ENCODE measurements around the gene NINL.
A peak's percentile ranks its signal among the peaks of the same experiment; 100 is the strongest.
"Not testable (repeated sequence)": the region's sequence is repeated elsewhere in the genome, so short reads cannot be mapped to it uniquely, and the experiment has no call there.

The NINL gene

DNA sequence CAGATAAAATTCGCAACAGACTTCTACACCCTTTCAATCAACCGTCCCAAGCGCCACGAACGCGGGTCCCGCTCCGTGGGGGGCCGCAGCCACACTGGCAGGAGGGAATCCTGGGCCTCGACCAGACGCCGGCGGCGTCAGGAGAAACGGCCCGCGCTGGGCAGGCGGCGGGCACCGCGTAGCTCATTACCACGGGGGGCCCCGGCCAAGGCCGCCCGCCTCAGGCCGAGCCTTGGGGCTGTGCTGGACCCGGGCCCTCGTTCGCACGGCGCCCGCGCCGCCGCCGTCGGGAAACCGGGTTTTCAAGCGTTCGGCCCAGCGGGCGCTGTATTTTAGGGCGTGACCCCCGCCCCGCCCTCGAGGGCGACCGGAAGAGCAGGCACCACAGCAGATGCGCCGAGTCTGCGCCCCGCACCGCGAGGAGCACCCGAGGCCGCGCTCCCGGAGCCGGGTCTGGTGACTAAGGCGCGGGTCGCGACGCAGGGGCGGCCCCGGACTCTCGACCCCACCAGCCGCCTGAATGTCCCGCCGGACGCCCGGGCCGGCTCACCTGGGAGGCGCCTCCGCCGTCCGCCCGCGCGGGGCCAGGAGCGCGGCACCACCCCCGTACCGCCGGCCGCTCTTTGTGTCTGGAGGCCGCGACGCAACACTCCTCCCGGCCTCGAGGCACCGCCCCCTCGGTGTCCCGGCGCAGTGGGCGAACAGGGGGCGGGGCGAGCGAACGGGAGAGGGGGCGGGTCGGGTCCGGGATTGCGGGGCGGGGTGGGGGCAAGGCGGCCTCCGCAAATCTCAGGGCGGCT is at the start of gene NINL:
NINL (minus strand) TSS at position 627 of the 800 bp plus-strand sequence. CDS start 58,944 bp downstream, outside the sequence.
- DNase-seq (ENCODE audit: low spot score), result no peak

DNA sequence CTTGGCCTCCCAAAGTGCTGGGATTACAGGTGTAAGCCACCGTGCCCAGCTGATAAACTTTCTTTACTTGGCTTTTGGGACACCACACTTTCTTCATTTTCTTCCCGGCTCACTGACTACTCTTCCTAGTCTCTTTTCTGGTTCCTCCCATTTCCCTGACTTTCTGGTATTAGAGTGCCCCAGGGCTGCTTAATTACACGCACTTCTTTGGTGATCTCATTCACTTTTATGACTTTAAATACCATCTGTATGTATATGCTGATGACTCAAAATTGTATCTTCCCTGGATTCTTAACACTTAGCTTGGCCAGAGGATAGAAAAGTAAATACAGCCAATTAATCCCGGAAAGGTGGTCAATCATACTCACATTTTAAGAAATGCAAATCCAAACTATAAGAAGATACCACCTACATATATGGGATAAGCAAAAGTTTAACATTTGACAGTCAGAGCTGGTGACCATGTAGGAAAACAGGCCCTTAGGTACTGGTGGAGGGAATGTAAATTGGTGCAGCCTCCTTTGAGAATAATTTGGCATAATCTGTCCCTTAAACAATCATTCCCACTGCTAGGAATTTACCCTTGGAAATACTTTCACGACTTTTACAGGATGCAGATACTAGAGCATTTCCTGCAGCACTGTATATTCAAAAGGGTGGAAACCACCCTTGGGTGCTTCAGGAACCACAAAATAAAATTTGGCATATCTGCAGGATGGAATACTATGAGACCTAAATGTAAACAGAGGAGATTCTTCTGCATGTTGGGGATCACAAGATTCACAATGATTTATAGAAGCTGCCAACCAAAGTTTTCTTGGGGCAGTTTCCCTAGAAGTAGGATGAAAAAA is 47.8 kb upstream of the NINL start:
- DNase-seq (ENCODE audit: low spot score), result peak; percentile 8

DNA sequence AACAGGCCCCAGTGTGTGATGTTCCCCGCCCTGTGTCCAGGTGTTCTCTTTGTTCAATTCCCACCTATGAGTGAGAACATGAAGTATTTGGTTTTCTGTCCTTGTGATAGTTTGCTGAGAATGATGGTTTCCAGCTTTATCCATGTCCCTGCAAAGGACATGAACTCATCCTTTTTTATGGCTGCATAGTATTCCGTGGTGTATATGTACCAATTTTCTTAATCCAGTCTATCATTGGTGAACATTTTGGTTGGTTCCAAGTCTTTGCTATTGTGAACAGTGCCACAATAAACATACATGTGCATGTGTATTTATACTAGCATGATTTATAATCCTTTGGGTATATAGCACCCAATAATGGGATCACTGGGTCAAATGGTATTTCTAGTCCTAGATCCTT is 45.3 kb upstream of the NINL start:
- not testable (repeated sequence) for DNase-seq (ENCODE audit: low spot score)

DNA sequence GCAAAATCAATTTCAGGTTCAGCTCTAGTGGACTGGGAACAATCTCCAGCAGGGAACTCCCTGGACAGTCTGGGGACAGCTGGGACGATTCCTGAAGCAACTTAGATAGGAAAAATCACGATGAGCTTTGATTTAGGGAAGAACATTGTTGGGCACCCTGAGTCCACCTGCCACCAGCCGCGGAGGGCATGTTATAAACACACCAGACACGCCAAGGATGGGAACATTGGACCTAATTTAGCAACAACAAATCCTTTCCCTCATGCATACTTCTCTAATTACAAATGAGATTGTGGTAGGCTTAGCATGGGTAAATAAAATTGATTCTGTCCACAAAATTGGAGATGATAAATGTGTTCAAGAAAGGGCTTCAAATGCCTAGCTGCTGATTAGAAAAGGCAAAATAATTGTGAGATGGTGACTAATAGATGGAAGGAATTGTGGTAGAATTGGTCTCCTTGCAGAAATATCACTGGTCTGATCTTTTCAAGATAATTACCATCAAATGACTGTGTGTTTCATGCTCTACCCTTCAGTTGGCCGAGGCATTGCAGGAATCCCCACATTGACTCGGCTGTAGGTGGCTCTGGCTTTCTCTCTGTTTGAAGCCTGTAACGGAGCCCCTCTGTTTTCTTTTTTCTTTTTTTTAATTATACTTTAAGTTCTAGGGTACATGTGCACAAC is 44.6 kb upstream of the NINL start:
- no peak for DNase-seq (ENCODE audit: low spot score)

DNA sequence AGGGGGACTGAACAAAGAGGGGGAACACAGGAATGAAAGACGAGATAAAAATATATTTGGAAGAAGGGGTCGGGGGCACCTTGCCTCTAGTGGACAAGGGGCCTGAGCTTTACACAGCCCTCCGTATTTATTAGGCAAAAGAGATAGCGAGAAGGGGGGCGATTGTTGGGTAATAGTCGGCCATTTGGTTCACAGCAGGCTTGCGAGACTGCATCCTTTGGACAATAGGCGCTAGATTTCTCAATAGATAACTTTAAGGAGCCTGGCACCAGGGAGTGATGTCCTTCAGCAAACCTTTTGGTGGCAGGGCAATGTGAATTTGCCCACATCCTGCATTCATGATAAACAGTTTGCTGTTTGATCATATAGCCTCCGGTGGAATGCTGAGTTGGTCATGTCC is 41.4 kb upstream of the NINL start:
- DNase-seq (ENCODE audit: low spot score), result no peak

DNA sequence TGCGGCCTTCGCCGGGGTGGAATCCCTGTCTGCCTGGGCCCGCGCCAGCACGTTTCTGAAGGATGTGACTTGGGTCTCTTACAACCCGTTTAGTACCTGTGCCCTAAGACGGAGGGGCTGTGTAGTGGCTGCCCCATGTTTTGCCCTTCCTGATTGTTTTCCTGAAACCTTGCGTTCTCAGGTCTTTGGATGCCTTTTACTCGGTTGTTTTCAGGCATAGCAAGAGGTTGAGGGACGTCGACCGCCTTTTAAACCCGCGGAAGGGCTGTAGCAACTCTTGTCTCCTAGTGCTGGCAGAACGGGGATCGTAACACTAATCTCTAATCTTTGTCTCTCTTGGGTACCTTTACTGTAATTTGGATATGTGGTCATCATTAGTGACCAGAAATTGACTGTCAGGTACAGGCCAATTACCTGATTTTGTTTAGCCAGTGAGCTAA is 39.2 kb upstream of the NINL start:
- DNase-seq (ENCODE audit: low spot score), result no peak

DNA sequence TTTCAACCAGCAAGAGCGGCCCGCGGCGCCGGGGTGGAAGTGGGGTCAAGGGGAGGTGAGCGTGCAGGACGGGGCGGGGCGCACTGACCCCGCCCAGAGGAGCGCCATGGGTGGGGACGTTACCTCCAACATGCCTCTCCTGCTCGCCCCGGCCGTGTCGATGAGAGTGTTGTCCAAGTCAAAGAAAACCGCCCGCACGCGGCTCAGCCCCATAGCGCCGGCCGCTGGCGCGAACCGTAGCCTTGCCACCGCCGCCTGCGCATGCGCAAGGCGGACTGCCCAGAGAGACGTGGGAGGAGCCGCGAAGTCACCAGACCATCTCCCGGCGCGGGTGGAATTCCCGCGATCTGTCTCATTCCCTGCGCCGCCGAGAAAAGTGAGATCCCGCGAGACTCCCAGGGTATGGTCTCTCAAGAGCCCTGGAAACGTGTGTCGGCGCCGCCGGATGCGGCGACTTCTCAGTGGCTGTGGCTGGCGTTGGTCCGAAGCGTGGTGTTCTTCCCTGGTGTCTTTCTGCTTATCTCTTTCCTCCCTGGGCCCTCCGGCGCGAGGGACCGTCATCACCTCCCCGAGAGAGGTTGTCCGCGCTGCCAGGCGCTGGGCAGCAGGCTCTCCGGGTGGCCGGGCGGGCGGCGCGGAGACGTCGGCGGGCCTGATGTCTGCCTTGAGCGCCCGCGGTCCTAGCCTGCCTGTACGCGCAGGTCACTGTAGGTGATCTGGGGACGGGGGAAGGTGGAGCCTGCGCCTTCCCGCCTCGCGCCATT is 38.6 kb upstream of the NINL start, which contains the start of gene NANP:
NANP (minus strand) TSS at position 279 of the 764 bp plus-strand sequence; CDS start at position 213, 66 bp downstream.
- peak; percentile 98 for DNase-seq (ENCODE audit: low spot score)

DNA sequence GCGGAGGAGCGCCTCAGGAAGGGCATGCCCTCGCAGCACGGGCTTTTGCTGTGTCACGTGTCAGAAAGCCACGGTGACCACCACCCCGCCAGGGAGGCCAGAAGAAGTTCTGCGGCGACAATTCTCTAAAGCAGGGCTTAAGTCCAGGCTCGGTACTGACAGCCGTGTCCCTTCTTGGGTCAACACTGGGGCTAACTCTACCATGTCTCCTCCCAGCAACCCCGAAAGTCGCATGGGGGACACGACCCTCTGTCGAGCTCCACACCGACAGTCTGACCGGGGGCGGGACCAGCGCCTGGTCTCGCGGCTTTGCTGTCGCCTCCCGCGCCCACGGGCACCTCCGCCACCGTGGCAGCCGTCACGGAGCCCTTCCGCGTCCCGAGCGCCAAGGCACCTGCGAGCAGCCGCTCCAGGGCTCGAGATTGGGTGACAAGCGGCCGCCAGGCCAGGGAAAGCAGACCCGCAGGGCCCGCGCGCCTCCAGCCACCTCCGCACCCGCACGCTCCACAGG is 37.9 kb upstream of the NINL start:
- DNase-seq (ENCODE audit: low spot score), result no peak

DNA sequence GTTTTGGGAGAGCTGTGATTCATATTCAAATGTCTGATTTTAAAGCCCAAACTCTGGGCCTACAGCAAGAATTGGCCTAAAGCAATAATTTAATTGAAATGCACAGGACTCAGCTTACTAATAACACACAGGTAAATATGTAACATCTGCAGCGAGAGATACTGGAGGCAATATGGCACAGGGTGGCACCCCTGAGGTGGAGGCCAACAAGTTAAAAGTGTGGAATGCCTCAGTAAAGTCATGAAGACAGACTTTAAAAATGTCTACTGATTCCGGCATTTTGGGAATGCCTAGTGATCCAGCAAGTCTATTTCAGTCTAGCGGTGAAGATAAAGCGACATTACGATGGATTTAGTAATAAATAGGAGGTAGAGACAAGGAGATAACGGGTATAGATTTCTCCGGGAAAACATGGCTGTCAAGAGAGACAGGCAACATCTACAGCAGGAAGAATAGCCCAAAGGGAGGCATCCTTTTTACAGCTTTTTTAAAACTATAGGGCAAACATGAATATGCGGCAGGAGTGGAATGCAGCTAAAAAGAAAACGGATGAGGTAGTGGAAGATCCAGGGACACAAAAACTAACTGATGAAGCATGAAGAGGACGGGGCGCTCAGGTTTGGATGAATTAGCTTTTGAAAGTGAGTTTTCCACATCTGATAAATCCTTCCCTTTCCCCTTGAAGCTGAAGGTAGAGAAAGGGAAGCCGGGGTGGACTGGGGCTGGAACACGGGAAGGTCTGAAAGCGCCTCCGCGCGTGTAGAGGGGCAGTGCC is 37.3 kb upstream of the NINL start:
- peak; percentile 32 for DNase-seq (ENCODE audit: low spot score)

DNA sequence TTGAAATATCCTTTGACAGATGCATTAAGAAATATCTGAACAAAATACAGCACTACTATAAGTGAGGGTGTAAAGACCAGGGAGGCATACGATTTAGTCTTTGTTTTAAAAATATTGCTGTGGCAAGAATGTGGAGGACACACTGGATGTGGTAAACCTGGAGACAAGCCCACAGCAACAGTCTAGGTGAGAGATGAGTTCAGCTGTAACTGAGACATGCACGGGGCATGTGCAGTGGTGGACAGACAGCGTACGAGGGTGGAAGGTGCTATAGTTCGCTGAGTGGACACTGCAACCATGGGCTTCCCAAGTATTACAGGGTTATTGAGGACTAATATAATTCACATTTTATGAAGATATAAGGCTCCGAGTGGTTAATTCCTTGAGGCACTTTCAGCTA is 36.7 kb upstream of the NINL start:
- DNase-seq (ENCODE audit: low spot score), result no peak

DNA sequence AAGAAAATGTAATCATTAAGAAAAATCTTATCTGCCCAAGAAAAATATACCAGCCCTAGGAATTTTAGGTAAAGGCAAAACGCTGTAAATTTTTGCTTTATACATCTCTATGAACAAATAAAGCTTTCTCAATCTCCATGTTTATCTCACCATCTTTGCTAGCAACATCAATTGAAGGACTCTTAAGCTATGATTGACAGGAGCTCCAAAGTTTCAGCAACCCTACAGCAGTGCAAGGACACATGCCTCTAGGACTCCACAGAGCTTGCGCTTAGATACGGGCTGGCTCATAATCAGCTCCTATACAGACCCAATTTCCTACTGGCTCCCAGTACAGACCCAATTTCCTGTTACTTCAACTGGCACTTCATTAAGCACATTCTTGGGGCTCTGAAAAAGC is 34.2 kb upstream of the NINL start:
- DNase-seq (ENCODE audit: low spot score), result no peak

DNA sequence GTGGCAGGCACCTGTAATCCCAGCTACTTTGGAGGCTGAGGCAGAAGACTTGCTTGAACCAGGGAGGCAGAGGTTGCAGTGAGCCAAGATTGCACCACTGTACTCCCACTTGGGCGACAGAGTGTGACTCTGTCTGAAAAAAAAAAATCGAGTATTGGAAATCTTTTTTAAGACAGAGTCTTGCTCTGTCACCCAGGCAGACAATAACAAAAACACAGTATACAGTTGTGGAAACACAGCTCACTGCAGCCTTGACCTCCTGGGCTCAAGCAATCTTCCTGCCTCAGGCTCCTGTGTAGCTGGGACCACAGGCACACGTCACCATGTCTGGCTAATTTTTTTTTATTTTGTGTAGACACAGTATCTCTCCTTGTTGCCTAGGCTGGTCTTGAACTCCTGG is 23.4 kb upstream of the NINL start:
- DNase-seq (ENCODE audit: low spot score), result no peak

DNA sequence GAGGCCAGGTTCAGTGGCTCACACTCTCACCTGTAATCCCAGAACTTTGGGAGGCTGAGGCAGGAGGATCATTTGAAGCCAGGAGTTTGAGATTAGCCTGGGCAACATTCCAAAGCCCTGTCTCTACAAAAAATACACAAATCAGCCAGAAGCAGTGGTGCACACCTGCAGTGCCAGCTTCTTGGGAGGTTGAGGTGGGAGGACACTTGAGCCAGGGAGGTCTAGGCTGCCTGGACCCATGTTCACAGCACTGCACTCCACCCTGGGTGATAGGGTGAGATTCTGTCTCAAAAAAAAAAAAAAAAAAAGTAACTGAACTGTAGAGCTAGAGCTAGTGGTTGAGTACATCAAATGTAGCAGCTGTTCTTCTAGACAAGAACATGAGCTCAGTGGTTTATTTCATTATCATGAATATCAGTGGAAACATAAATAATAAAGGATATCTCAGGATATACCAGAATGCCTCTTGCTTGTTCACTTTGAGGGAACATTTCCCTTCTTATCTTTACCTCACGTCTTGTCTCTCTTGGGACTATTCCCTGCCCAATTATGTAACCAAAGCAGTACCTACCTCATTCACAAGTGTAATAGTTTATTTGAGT is 20.9 kb upstream of the NINL start:
- DNase-seq (ENCODE audit: low spot score), result no peak

DNA sequence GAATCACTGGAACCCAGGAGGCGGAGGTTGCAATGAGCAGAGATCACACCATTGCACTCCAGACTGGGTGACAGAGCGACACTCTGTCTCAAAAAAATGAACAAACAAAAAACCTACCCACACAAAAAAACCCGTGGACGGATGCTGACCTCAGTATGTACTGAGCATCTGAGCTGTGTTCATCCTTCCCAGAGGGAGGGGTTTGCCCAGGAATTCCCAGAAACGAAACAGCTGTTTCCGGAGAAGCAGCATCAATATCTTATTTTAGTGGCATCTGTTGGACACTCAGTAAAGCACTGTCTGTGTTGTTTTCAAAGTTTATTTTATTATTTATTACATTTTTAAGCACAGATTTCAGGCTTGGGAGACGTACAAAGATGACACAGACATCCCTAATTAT is 19.8 kb upstream of the NINL start:
- DNase-seq (ENCODE audit: low spot score), result no peak

DNA sequence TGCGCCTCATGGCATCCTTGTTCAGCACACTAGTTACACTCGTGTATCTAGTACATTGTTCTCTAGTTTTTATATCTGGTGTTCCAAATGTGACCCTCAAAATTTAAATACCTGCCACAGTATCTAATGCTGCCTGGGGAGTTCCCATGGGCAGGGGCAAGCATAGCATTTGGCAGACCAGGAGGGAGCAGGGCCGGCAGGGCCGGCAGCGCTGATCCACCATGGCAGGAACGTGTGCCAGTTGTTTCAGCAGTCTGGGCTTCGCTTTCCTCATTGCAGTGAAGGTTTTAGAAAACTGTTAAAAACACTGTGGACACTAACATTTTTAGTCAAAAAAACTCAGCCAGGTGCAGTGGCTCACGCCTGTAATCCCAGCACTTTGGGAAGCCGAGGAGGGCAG is 19.3 kb upstream of the NINL start:
- DNase-seq (ENCODE audit: low spot score), result no peak

DNA sequence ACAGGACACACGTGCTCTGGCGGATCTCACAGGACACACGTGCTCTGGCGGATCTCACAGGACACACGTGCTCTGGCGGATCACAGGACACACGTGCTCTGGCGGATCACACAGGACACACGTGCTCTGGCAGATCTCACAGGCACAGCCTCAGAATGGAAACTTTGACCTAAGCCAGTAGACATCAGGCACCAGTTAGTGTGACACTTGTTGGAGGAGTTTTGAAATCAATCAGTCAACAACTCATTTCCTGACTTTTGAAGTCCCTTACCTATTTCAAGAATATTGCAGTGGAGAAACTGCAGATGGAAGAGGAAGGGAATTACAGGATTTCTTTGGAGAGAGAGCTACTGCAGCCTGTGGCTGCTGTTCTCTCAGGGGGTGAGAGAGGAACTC is 17.6 kb upstream of the NINL start:
- DNase-seq (ENCODE audit: low spot score), result not testable (repeated sequence)

DNA sequence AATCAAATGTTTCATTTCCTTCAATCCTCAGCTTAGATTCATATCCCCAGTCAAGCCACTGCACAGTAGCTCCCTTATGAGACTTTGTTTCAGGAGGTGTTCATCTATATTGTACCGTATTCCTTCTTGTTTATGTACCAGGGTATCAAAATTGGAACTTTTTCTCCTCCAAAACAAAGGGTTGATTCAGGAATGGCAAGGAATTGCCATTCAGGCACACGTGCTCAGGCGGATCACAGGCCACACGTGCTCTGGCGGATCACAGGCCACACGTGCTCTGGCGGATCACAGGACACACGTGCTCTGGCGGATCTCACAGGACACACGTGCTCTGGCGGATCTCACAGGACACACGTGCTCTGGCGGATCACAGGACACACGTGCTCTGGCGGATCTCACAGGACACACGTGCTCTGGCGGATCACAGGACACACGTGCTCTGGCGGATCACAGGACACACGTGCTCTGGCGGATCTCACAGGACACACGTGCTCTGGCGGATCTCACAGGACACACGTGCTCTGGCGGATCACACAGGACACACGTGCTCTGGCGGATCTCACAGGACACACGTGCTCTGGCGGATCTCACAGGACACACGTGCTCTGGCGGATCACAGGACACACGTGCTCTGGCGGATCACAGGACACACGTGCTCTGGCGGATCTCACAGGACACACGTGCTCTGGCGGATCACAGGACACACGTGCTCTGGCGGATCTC is 17.0 kb upstream of the NINL start:
- not testable (repeated sequence) for DNase-seq (ENCODE audit: low spot score)

DNA sequence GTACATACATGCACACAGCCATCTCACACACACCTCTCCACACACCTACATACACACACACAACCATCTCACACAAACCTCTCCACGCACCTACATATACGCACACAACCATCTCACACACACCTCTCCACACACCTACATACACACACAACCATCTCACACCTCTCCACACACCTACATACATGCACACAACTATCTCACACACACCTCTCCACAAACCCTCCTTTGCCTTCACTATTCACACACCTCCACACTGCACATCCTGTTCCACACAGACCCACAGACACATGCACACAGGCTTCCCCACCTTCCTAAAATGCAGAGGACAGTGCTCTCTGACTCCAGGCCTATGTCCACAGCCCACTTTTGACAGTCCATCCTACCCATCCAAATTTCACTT is 16.3 kb upstream of the NINL start:
- DNase-seq (ENCODE audit: low spot score), result no peak

DNA sequence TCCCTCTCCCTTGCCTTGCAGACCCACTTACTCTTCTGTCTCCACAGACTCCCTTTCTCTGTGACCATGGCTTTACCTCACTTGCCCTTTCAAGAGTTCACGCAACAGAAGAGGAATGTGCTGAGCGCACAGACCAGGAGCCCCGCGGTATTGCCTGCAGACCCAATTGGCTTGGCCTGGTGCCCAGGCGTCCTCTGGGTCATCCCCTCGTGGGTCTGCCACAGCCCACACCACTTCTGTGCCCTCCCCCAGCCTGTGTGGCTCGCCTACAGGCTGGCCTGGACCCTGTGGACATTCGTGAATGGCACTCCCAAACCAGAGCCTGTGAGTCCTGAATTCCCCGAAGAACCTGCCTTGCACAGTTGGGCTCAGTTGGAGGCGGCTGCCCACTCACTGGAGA is 15.3 kb upstream of the NINL start:
- DNase-seq (ENCODE audit: low spot score), result no peak

Measured in LoVo (cell line).